Left ventricle myocardium inferior (tissue), 1 donor: ENCODE data around the gene CCL25. TPM values are rescaled to one million over a fixed set of nuclear protein-coding genes. Genes with fewer than 3 reads are reported as not detected.
"Not testable (repeated sequence)": the region's sequence is repeated elsewhere in the genome, so short reads cannot be mapped to it uniquely, and the experiment has no call there.

Experiments
- DNase-seq: peaks from one replicate; pipeline ENCODE4 v3.0.0-alpha.2; 2020
- H3K27ac ChIP-seq: fragments of 200-600 bp; replicated peaks from 2 replicates; pipeline ENCODE4 v1.8.0; 2021
- H3K27me3 ChIP-seq: fragments of 200-600 bp; 2 replicates; pipeline ENCODE4 v1.8.0; 2021; ENCODE audit warnings: low read depth
- H3K36me3 ChIP-seq: fragments of 200-600 bp; 2 replicates; pipeline ENCODE4 v1.8.0; 2021
- H3K4me1 ChIP-seq: fragments of 200-600 bp; 2 replicates; pipeline ENCODE4 v1.8.0; 2021
- H3K4me3 ChIP-seq: fragments of 200-600 bp; 2 replicates; pipeline ENCODE4 v1.8.0; 2021; ENCODE audit warnings: mild to moderate bottlenecking, moderate library complexity
- H3K9me3 ChIP-seq: fragments of 200-600 bp; replicated peaks from 2 replicates; pipeline ENCODE4 v1.8.0; 2021
- CTCF ChIP-seq: fragments of 200-600 bp; IDR thresholded peaks from 2 replicates; pipeline ENCODE4 v1.8.0; 2021; ENCODE audit warnings: antibody characterized with exemption, mild to moderate bottlenecking, borderline replicate concordance
- intact Hi-C: fragments of 100-400 bp; cut with micrococcal nuclease; formaldehyde crosslinking; loops from one replicate; pipeline ENCODE4 v1.11.0; 2022
- total RNA-seq: library from RNA; stranded (reverse); fragmentation: NEBNext Ultra II Directional; extraction: Animal tissue kit (Norgen Biotek cat#: 25700); gene quantifications from one replicate; pipeline ENCODE4 v1.2.1, GENCODE V29; 2021
- donor health status: DM: no; HTN: yes; CAD: no; lungs with severe emphysema.

Gene CCL25
- total RNA-seq, 1 donor from 2014 or later, result not detected

- DNase-seq, result no peak
- Histone ChIP-seq H3K27me3 (no peaks in the 10 kb centered on the region), H3K9me3 (no peaks in the 10 kb centered on the region), H3K36me3 (no peaks in the 10 kb centered on the region), H3K4me3 (no peak overlapping the region), H3K27ac (no peak overlapping the region), H3K4me1 (no peaks in the 10 kb centered on the region)
- TF ChIP-seq CTCF, result no peak
- intact Hi-C loops, result no loop called here
Observed at GRCh38 chr19:8020681-8021080, 31.9 kb upstream of the CCL25 start.

- H3K27ac ChIP-seq, result no peak overlapping the region
- H3K4me3 ChIP-seq, result no peak overlapping the region
- H3K36me3 ChIP-seq, result no peaks in the 10 kb centered on the region
- intact Hi-C loops, result no loop called here
- DNase-seq, result no peak
- TF ChIP-seq CTCF, result no peak
- no peaks in the 10 kb centered on the region for H3K27me3 ChIP-seq
- H3K9me3 ChIP-seq, result no peaks in the 10 kb centered on the region
- no peaks in the 10 kb centered on the region for H3K4me1 ChIP-seq
Observed at GRCh38 chr19:8021374-8021773, 31.2 kb upstream of the CCL25 start.

- intact Hi-C loops, result no loop called here
- no peaks in the 10 kb centered on the region for H3K4me1 ChIP-seq
- no peaks in the 10 kb centered on the region for H3K9me3 ChIP-seq
- no peak for TF ChIP-seq CTCF
- no peak overlapping the region for H3K27ac ChIP-seq
- no peak for DNase-seq
- H3K4me3 ChIP-seq, result no peak overlapping the region
- H3K27me3 ChIP-seq, result no peaks in the 10 kb centered on the region
- H3K36me3 ChIP-seq, result no peaks in the 10 kb centered on the region
Observed at GRCh38 chr19:8022275-8022674, 30.3 kb upstream of the CCL25 start.

- intact Hi-C loops, result no loop called here
- no peak for TF ChIP-seq CTCF
- H3K4me3 ChIP-seq, result no peak overlapping the region
- DNase-seq, result no peak
- no peaks in the 10 kb centered on the region for H3K9me3 ChIP-seq
- no peak overlapping the region for H3K27ac ChIP-seq
- H3K4me1 ChIP-seq, result no peaks in the 10 kb centered on the region
- no peaks in the 10 kb centered on the region for H3K27me3 ChIP-seq
- H3K36me3 ChIP-seq, result no peaks in the 10 kb centered on the region
Observed at GRCh38 chr19:8023371-8023770, 29.2 kb upstream of the CCL25 start.

- H3K9me3 ChIP-seq, H3K4me1 ChIP-seq, H3K4me3 ChIP-seq, H3K27me3 ChIP-seq, H3K27ac ChIP-seq, H3K36me3 ChIP-seq, DNase-seq, intact Hi-C loops: not testable (repeated sequence)
Observed at GRCh38 chr19:8024256-8024655, 28.3 kb upstream of the CCL25 start.

- TF ChIP-seq CTCF, result no peak
- DNase-seq, result no peak
- no peaks in the 10 kb centered on the region for H3K4me1 ChIP-seq
- H3K36me3 ChIP-seq, result no peaks in the 10 kb centered on the region
- H3K27me3 ChIP-seq, result peaks cover 8% of the 10 kb centered on the region
- no peak overlapping the region for H3K4me3 ChIP-seq
- intact Hi-C loops, result no loop called here
- H3K27ac ChIP-seq, result no peak overlapping the region
- no peaks in the 10 kb centered on the region for H3K9me3 ChIP-seq
Observed at GRCh38 chr19:8025316-8025715, 27.2 kb upstream of the CCL25 start.
